MM.1S (cell line): ENCODE measurements around the gene ENTPD8.

Source experiments
- DNase-seq: peaks from one replicate; pipeline ENCODE4 v3.0.0-alpha.2; 2015
- H2AFZ ChIP-seq: fragments of 300-600 bp; sonication (generic); 2 replicates; pipeline ENCODE4 v1.6.0; 2016; ENCODE audit warnings: antibody characterized with exemption, low read length
- H3F3A ChIP-seq: fragments of 300-600 bp; sonication (generic); 2 replicates; pipeline ENCODE4 v1.6.1; 2016; ENCODE audit warnings: mild to moderate bottlenecking, antibody characterized with exemption, low read length, moderate library complexity, mixed read lengths; ENCODE audit not compliant: insufficient read depth
- H3K27ac ChIP-seq: fragments of 300-600 bp; sonication (generic); 2 replicates; pipeline ENCODE4 v1.5.1; 2016; ENCODE audit warnings: mild to moderate bottlenecking, low read length
- H3K27me3 ChIP-seq: fragments of 300-600 bp; sonication (generic); replicated peaks from 2 replicates; pipeline ENCODE4 v1.6.0; 2016; ENCODE audit warnings: low read length; ENCODE audit not compliant: insufficient read depth
- H3K36me3 ChIP-seq: fragments of 300-600 bp; sonication (generic); replicated peaks from 2 replicates; pipeline ENCODE4 v1.6.1; 2016; ENCODE audit warnings: mild to moderate bottlenecking, low read length, mixed read lengths; ENCODE audit not compliant: insufficient read depth
- H3K4me1 ChIP-seq: fragments of 300-600 bp; sonication (generic); 2 replicates; pipeline ENCODE4 v1.6.1; 2016; ENCODE audit warnings: low read length, mixed read lengths
- H3K4me2 ChIP-seq: fragments of 300-600 bp; sonication (generic); 2 replicates; pipeline ENCODE4 v1.6.0; 2016; ENCODE audit warnings: low read depth, low read length
- H3K4me3 ChIP-seq: fragments of 300-600 bp; sonication (generic); 2 replicates; pipeline ENCODE4 v1.5.1; 2016; ENCODE audit warnings: low read length, mixed read lengths
- H3K79me2 ChIP-seq: fragments of 300-600 bp; sonication (generic); 2 replicates; pipeline ENCODE4 v1.6.1; 2016; ENCODE audit warnings: mixed run types, low read length, mixed read lengths
- H3K9ac ChIP-seq: fragments of 300-600 bp; sonication (generic); 2 replicates; pipeline ENCODE4 v1.6.1; 2016; ENCODE audit warnings: low read length, mixed read lengths
- H3K9me2 ChIP-seq: fragments of 300-600 bp; sonication (generic); replicated peaks from 2 replicates; pipeline ENCODE4 v1.6.1; 2016; ENCODE audit warnings: mild to moderate bottlenecking, low read length, mixed read lengths; ENCODE audit not compliant: insufficient read depth
- H3K9me3 ChIP-seq: fragments of 300-600 bp; sonication (generic); replicated peaks from 2 replicates; pipeline ENCODE4 v1.6.1; 2016; ENCODE audit warnings: mild to moderate bottlenecking, low read length, mixed read lengths; ENCODE audit not compliant: insufficient read depth
- H4K20me1 ChIP-seq: fragments of 300-600 bp; sonication (generic); 2 replicates; pipeline ENCODE4 v1.6.1; 2016; ENCODE audit warnings: mild to moderate bottlenecking, low read length, moderate library complexity, mixed read lengths; ENCODE audit not compliant: insufficient read depth
- EZH2 ChIP-seq: fragments of 300-600 bp; sonication (generic); optimal IDR thresholded peaks from 2 replicates; pipeline ENCODE3; 2017; ENCODE audit warnings: low read depth, mild to moderate bottlenecking, antibody characterized with exemption, low read length, mixed read lengths
- EZH2phosphoT487 ChIP-seq: fragments of 300-600 bp; sonication (generic); IDR thresholded peaks from 2 replicates; pipeline ENCODE4 v1.6.1; 2018; ENCODE audit warnings: antibody characterized with exemption, low read length
- TF ChIP-seq, protein P1 (sequence below): fragments of 300-600 bp; sonication (generic); IDR thresholded peaks from 2 replicates; pipeline ENCODE4 v1.5.1; 2016; ENCODE audit warnings: antibody characterized with exemption, low read length, mixed read lengths

The ENTPD8 gene

DNA sequence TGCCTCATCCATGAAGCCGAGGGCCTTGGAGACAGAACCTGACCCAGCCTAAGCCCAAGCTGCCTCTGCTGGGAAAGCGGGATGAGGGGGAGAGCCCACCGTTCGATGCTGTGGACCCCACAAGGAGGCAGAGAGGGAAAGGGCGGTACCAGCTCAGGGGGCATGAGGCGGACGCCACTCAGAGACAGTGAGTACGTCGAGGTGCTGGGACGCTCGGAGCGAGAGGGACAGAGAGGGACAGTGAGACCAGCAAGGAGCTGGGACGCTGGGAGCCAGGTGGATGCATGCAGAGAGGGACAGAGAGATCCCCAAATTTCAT, 51.8 kb downstream of the ENTPD8 start:
- no peaks in the 10 kb centered on the region for H3F3A ChIP-seq
- no peaks in the 10 kb centered on the region for H3K9me2 ChIP-seq
- no peak for TF ChIP-seq EZH2phosphoT487
- TF ChIP-seq EZH2, result no peak
- TF ChIP-seq, protein P1, sequence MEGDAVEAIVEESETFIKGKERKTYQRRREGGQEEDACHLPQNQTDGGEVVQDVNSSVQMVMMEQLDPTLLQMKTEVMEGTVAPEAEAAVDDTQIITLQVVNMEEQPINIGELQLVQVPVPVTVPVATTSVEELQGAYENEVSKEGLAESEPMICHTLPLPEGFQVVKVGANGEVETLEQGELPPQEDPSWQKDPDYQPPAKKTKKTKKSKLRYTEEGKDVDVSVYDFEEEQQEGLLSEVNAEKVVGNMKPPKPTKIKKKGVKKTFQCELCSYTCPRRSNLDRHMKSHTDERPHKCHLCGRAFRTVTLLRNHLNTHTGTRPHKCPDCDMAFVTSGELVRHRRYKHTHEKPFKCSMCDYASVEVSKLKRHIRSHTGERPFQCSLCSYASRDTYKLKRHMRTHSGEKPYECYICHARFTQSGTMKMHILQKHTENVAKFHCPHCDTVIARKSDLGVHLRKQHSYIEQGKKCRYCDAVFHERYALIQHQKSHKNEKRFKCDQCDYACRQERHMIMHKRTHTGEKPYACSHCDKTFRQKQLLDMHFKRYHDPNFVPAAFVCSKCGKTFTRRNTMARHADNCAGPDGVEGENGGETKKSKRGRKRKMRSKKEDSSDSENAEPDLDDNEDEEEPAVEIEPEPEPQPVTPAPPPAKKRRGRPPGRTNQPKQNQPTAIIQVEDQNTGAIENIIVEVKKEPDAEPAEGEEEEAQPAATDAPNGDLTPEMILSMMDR, result no peak
- no peaks in the 10 kb centered on the region for H3K4me1 ChIP-seq
- no peak overlapping the region for H3K4me3 ChIP-seq
- H4K20me1 ChIP-seq, result no peaks in the 10 kb centered on the region
- no peaks in the 10 kb centered on the region for H3K79me2 ChIP-seq
- no peaks in the 10 kb centered on the region for H3K9me3 ChIP-seq
- DNase-seq, result no peak
- H3K9ac ChIP-seq, result no peak overlapping the region
- no peak overlapping the region for H3K4me2 ChIP-seq
- no peak overlapping the region for H3K27ac ChIP-seq
- H3K27me3 ChIP-seq, result no peaks in the 10 kb centered on the region
- H2AFZ ChIP-seq, result no peak overlapping the region
- H3K36me3 ChIP-seq, result no peaks in the 10 kb centered on the region

DNA sequence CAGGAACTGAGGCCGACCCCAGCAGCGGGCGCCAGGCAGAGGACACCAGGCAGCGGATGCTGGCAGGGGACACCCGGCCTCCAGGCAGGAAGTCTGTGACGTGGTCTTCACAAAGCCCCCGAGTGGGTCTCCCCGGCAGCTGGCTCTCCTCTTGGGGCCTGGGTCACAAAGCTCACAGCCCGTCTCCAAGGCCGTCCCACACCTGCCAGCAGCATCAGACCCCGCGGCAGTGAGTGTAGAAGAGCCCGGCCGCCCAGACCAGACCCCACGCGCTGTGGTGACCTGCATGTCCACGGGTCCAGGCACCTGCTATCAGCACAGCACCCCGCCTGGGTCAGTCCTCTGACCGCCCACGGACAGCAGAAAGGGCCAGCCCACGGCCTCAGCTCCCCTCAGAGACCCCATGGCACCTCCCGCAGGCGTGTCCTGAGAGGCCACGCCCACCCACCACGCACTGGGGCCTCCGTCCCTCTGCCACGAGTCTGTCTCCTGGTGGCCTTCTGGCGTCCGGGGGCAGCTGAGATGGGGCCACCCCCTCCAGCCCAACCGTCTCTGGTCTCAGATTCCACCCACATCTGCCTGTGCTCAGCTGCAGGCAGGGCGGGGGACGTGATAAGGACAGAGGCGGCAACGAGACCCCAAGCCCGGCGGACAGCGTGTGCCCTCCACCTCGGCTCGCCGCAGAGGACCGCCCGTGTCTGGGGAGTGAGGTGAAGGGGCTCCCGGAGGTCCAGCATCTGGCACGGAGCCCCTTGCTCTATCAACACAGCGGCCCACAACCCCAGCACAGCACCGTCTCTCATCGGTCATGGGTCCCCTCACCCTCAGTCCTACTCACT, 52.3 kb downstream of the ENTPD8 start:
- Histone ChIP-seq H3K4me1 (no peaks in the 10 kb centered on the region), H3K27ac (no peak overlapping the region), H3K9ac (no peak overlapping the region), H3K27me3 (no peaks in the 10 kb centered on the region), H3K9me2 (no peaks in the 10 kb centered on the region), H3F3A (no peaks in the 10 kb centered on the region), H3K36me3 (no peaks in the 10 kb centered on the region), H3K4me3 (no peak overlapping the region), H3K9me3 (no peaks in the 10 kb centered on the region), H3K79me2 (no peaks in the 10 kb centered on the region), H3K4me2 (no peak overlapping the region), H4K20me1 (no peaks in the 10 kb centered on the region), H2AFZ (no peak overlapping the region)
- TF ChIP-seq EZH2, result no peak
- TF ChIP-seq, protein P1, result no peak
- TF ChIP-seq EZH2phosphoT487, result no peak
- DNase-seq, result no peak

DNA sequence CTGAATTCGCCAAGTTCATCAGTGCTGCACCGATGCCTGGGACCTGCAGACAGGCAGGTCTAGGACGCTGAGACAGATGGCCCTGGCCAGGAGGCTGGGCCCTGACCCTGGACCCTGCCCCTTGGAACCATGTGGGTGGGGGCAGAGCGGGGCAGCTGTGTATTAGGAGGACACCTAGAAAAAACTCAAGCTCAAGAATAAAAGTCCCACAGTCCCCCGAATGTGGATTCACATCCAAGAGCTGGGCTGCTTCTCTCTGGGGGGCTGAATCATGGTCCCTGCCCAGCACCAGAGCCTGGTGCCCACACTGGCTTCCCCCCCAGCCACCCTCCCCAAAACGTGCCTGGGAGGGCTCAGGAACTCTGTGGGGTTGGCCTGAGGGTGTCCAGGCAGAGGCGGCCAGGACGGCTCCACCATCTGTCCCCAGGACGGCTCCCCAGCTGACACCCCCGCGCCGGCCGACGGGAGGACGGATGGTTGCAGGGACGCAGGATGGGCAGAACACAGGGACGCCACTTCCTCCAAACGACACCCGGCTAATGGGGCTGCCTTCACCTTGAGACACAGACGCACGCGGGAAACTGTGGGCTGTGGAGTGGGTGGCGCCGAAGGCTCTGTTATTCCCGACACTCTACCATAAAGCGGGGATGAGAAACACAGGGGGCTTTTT, 53.1 kb downstream of the ENTPD8 start:
- Histone ChIP-seq H3F3A (no peaks in the 10 kb centered on the region), H3K9ac (no peak overlapping the region), H3K27me3 (no peaks in the 10 kb centered on the region), H3K27ac (no peak overlapping the region), H3K4me1 (no peaks in the 10 kb centered on the region), H3K9me3 (no peaks in the 10 kb centered on the region), H4K20me1 (no peaks in the 10 kb centered on the region), H3K36me3 (no peaks in the 10 kb centered on the region), H3K4me2 (no peak overlapping the region), H2AFZ (no peak overlapping the region), H3K4me3 (no peak overlapping the region), H3K9me2 (no peaks in the 10 kb centered on the region), H3K79me2 (no peaks in the 10 kb centered on the region)
- no peak for DNase-seq
- TF ChIP-seq EZH2 (no peak), EZH2phosphoT487 (no peak)
- TF ChIP-seq, protein P1, result no peak
